CD14-positive monocyte (primary cell): ENCODE results near the gene PRSS27. TPM values are rescaled to one million over a fixed set of nuclear protein-coding genes. Genes with fewer than 3 reads are reported as not detected.

Experiments
- DNase-seq, 3 donors: peaks; one replicate each; pipeline ENCODE4 v3.0.0-alpha.2; 2011 to 2022
- H2AFZ ChIP-seq: 2 replicates; pipeline ENCODE4 v1.6.0; 2012; ENCODE audit warnings: mild to moderate bottlenecking, low read depth, low read length, inconsistent platforms; ENCODE audit not compliant: insufficient read depth, poor library complexity, severe bottlenecking
- H3K27ac ChIP-seq, 2 donors: 1 replicate in 1 of 2; 2 replicates in 1 of 2; pipeline ENCODE4 v1.5.1; 2012 to 2013; ENCODE audit warnings: low read length in 2 of 2, control low read depth in 1 of 2, inconsistent platforms in 1 of 2, low read depth in 1 of 2, mild to moderate bottlenecking in 1 of 2
- H3K27me3 ChIP-seq, 2 donors: one replicate each; pipeline versions ENCODE4 v1.6.0 to v1.6.1; 2011 to 2013; ENCODE audit warnings: low read length in 2 of 2; ENCODE audit not compliant: control insufficient read depth in 2 of 2, insufficient read depth in 2 of 2
- H3K36me3 ChIP-seq, 2 donors: replicated peaks in 1 of 2; 1 replicate in 1 of 2; 2 replicates in 1 of 2; pipeline versions ENCODE4 v1.5.1 to v1.6.1; 2012 to 2013; ENCODE audit warnings: low read length in 2 of 2, control low read depth in 1 of 2, inconsistent platforms in 1 of 2, mild to moderate bottlenecking in 1 of 2; ENCODE audit not compliant: insufficient read depth in 2 of 2, control insufficient read depth in 1 of 2
- H3K4me1 ChIP-seq, 2 donors: 1 replicate in 1 of 2; 2 replicates in 1 of 2; pipeline versions ENCODE4 v1.5.1 to v1.6.1; 2012 to 2013; ENCODE audit warnings: low read length in 2 of 2, control low read depth in 1 of 2, inconsistent platforms in 1 of 2, mild to moderate bottlenecking in 1 of 2, moderate library complexity in 1 of 2; ENCODE audit not compliant: insufficient read depth in 2 of 2, control insufficient read depth in 1 of 2
- H3K4me2 ChIP-seq: replicated peaks from 2 replicates; pipeline ENCODE3; 2012; ENCODE audit warnings: low read length, moderate library complexity, mild to moderate bottlenecking; ENCODE audit not compliant: poor library complexity, severe bottlenecking; ENCODE audit errors: extremely low read depth
- H3K4me3 ChIP-seq, 3 experiments: fragments of 200-600 bp in 1 of 3; sonication (generic) in 1 of 3; replicated peaks in 1 of 3; 1 replicate in 2 of 3; 2 replicates in 1 of 3; pipeline ENCODE4 v1.5.1; 2011 to 2013; ENCODE audit warnings: low read length in 3 of 3, mild to moderate bottlenecking in 3 of 3, control low read depth in 2 of 3, low read depth in 2 of 3, inconsistent platforms in 1 of 3, moderate library complexity in 1 of 3
- H3K79me2 ChIP-seq: 2 replicates; pipeline ENCODE4 v1.6.0; 2012; ENCODE audit warnings: mild to moderate bottlenecking, control low read depth, inconsistent platforms, low read length, moderate library complexity; ENCODE audit not compliant: insufficient read depth
- H3K9ac ChIP-seq: 2 replicates; pipeline ENCODE4 v1.6.0; 2017; ENCODE audit warnings: low read length, mild to moderate bottlenecking; ENCODE audit not compliant: insufficient read depth, poor library complexity, severe bottlenecking
- H3K9me3 ChIP-seq, 2 donors: replicated peaks in 1 of 2; 1 replicate in 1 of 2; 2 replicates in 1 of 2; pipeline versions ENCODE4 v1.5.1 to v1.6.1; 2012 to 2013; ENCODE audit warnings: low read length in 2 of 2, control low read depth in 1 of 2; ENCODE audit not compliant: control insufficient read depth in 1 of 2, insufficient read depth in 1 of 2
- H4K20me1 ChIP-seq: 2 replicates; pipeline ENCODE4 v1.6.0; 2012; ENCODE audit warnings: mild to moderate bottlenecking, low read length, control low read depth, moderate library complexity; ENCODE audit not compliant: insufficient read depth
- H3K27ac Mint-ChIP-seq, 7 donors: one replicate each; pipeline ENCODE4 v1.8.0; 2020; ENCODE audit warnings: mild to moderate bottlenecking in 7 of 7, mixed read lengths in 7 of 7, moderate library complexity in 6 of 7, inconsistent platforms in 2 of 7
- H3K27me3 Mint-ChIP-seq, 3 donors: one replicate each; pipeline ENCODE4 v1.8.0; 2021 to 2022; ENCODE audit warnings: low read depth in 3 of 3, mild to moderate bottlenecking in 3 of 3, mixed read lengths in 3 of 3, moderate library complexity in 3 of 3, inconsistent platforms in 1 of 3
- H3K36me3 Mint-ChIP-seq, 2 donors: one replicate each; pipeline ENCODE4 v1.8.0; 2020; ENCODE audit warnings: mixed read lengths in 2 of 2, inconsistent platforms in 1 of 2, mild to moderate bottlenecking in 1 of 2
- H3K4me1 Mint-ChIP-seq: one replicate; pipeline ENCODE4 v1.8.0; 2020; ENCODE audit warnings: mild to moderate bottlenecking, mixed read lengths
- H3K4me3 Mint-ChIP-seq, 2 donors: one replicate each; pipeline ENCODE4 v1.8.0; 2020; ENCODE audit warnings: mild to moderate bottlenecking in 2 of 2, mixed read lengths in 2 of 2, moderate library complexity in 1 of 2
- H3K9me3 Mint-ChIP-seq, 7 donors: one replicate each; pipeline ENCODE4 v1.8.0; 2020 to 2022; ENCODE audit warnings: mixed read lengths in 7 of 7, mild to moderate bottlenecking in 6 of 7, moderate library complexity in 6 of 7, inconsistent platforms in 2 of 7
- CTCF ChIP-seq: fragments of 200-600 bp; IDR thresholded peaks from one replicate; pipeline ENCODE4 v1.8.0; 2022; ENCODE audit warnings: antibody characterized with exemption, mild to moderate bottlenecking
- WGBS: methylation state at CpG from one replicate; pipeline ENCODE4 v1.1.5; 2013; ENCODE audit warnings: missing lambda C conversion rate; ENCODE audit not compliant: insufficient coverage; 5-methylcytosine and 5-hydroxymethylcytosine counted together
- intact Hi-C, 2 donors: fragments of 100-400 bp; cut with micrococcal nuclease; formaldehyde crosslinking; loops; one replicate each; pipeline versions ENCODE4 v1.15.0 to v1.15.1; 2023
- polyA plus RNA-seq, 3 donors: library from polyadenylated mRNA; depleted of rRNA in 1 of 3; unstranded in 2 of 3; stranded (reverse) in 1 of 3; fragments of 300-500 nt in 2 of 3; fragments of >200 nt in 1 of 3; fragmentation: Illumina TruSeq in 2 of 3; gene quantifications; 1 replicate in 2 of 3; 2 replicates in 1 of 3; pipeline ENCODE4 v1.2.3, GENCODE V29; 2012 to 2021

The PRSS27 gene
- polyA plus RNA-seq, 3 donors, result 1.1 TPM; not detected in 2

GRCh38 chr16:2743007-2743810, 23.2 kb upstream of the PRSS27 start:
- WGBS, result 97% methylated on average over 13 of the region's 19 CpGs
- Histone ChIP-seq H3K27me3 (no peaks in the 10 kb centered on the region), H3K27ac (no peak overlapping the region), H3K79me2 (no peaks in the 10 kb centered on the region), H3K9ac (no peak overlapping the region), H3K4me1 (no peaks in the 10 kb centered on the region), H3K36me3 (no peaks in the 10 kb centered on the region), H4K20me1 (no peaks in the 10 kb centered on the region), H3K9me3 (no peaks in the 10 kb centered on the region), H3K4me2 (no peak overlapping the region), H2AFZ (no peak overlapping the region), H3K4me3 (no peak overlapping the region)
- no peaks in the 10 kb centered on the region for H3K36me3 Mint-ChIP-seq
- H3K27me3 Mint-ChIP-seq, result peaks cover 0 to 5% (median 3%) of the 10 kb centered on the region in 3 donors
- no peak overlapping the region for H3K4me3 Mint-ChIP-seq
- no peak for TF ChIP-seq CTCF
- no peaks in the 10 kb centered on the region for H3K4me1 Mint-ChIP-seq
- DNase-seq, result no peak
- no peak overlapping the region for H3K27ac Mint-ChIP-seq
- no peaks in the 10 kb centered on the region for H3K9me3 Mint-ChIP-seq
- intact Hi-C loops, result no loop called here

- no peaks in the 10 kb centered on the region for H3K9me3 Mint-ChIP-seq
- no peaks in the 10 kb centered on the region for H3K36me3 ChIP-seq
- no peak for TF ChIP-seq CTCF
- no peak overlapping the region for H3K4me2 ChIP-seq
- no peaks in the 10 kb centered on the region for H3K36me3 Mint-ChIP-seq
- H3K79me2 ChIP-seq, result no peaks in the 10 kb centered on the region
- H3K27me3 Mint-ChIP-seq, result peaks cover 0 to 5% (median 3%) of the 10 kb centered on the region in 3 donors
- no peaks in the 10 kb centered on the region for H4K20me1 ChIP-seq
- H3K27me3 ChIP-seq, result no peaks in the 10 kb centered on the region
- no peaks in the 10 kb centered on the region for H3K4me1 ChIP-seq
- no peak overlapping the region for H3K4me3 Mint-ChIP-seq
- WGBS, result 100% methylated on average over 11 of the region's 12 CpGs
- intact Hi-C loops, result no loop called here
- no peak for DNase-seq
- no peak overlapping the region for H3K4me3 ChIP-seq
- no peak overlapping the region for H3K27ac Mint-ChIP-seq
- H3K4me1 Mint-ChIP-seq, result no peaks in the 10 kb centered on the region
- no peak overlapping the region for H2AFZ ChIP-seq
- no peak overlapping the region for H3K27ac ChIP-seq
- H3K9me3 ChIP-seq, result no peaks in the 10 kb centered on the region
- no peak overlapping the region for H3K9ac ChIP-seq
Measured at GRCh38 chr16:2742323-2743006, 22.4 kb upstream of the PRSS27 start.
